ENCODE data around the gene PSME2.

PSME2 gene

DNA sequence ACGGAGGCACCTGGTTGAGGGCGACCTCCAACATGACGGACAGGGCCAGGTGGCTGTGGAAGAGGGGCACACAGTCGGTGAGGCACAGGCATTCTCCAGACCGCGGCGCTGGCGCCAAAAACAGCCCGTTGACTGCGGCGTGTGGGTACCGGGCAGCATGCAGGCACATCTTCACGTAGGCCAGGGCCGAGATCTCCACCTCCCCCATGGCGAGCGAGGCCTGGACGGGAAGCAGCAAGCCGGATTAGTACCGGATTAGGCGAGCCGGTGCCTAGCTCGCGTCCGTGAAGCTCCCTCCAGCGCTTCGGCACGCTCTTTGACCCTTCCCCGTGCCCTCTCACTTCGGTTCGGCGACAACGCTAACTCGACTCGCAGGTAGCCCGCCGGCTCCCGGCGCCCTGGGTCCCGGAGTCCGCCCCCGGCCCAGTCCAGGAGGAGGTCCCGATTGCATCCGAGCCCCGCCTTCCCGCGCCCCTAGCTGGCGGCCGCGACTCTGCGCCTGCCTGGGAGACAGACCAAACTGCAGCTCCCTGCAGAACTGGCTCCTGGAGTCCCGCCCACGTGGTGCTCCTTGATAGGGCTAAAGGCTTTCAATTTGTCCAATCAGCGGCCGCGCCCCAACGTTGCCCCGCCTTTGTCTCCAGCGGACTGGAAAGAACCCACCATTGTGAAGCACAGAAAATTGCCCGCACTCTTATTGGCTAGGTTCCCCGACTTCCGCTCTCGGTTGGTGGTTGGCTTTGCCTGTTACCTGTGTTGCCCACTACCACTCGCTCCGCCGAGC, 5.1 kb downstream of the PSME2 start, which contains the start of gene EMC9:
TSS of gene EMC9 (minus strand) at position 495 of the 784 bp plus-strand sequence. CDS start at position 208, 287 bp downstream.
- Histone ChIP-seq H3K4me1 (peaks cover 22% of the 10 kb centered on the region), H3K36me3 (replicated peaks) (peaks cover 42% of the 10 kb centered on the region), H3K27me3 (ENCODE audit: low read depth) (no peaks in the 10 kb centered on the region), H3K4me3 (peak within 1 kb of the TSS; percentile 77), H3K9me3 (no peaks in the 10 kb centered on the region)
- in situ Hi-C loops (cut with MboI; ENCODE audit: low sequenced_read_pairs), result no loop called here
- peak; percentile 100 for DNase-seq (ENCODE audit: low spot score in 2 of 2)

- peaks cover 37% of the 10 kb centered on the region for H3K36me3 ChIP-seq (replicated peaks)
- in situ Hi-C loops (cut with MboI; ENCODE audit: low sequenced_read_pairs), result no loop called here
- H3K4me3 ChIP-seq, result peak overlapping the region; percentile 77
- H3K4me1 ChIP-seq, result peaks cover 21% of the 10 kb centered on the region
- H3K27me3 ChIP-seq (ENCODE audit: low read depth), result no peaks in the 10 kb centered on the region
- H3K9me3 ChIP-seq, result no peaks in the 10 kb centered on the region
- DNase-seq (ENCODE audit: low spot score in 2 of 2), result peak in 1 of 2 experiments; percentile 52
Measured at GRCh38 chr14:24139272-24139934, 7.0 kb downstream of the PSME2 start.

DNA sequence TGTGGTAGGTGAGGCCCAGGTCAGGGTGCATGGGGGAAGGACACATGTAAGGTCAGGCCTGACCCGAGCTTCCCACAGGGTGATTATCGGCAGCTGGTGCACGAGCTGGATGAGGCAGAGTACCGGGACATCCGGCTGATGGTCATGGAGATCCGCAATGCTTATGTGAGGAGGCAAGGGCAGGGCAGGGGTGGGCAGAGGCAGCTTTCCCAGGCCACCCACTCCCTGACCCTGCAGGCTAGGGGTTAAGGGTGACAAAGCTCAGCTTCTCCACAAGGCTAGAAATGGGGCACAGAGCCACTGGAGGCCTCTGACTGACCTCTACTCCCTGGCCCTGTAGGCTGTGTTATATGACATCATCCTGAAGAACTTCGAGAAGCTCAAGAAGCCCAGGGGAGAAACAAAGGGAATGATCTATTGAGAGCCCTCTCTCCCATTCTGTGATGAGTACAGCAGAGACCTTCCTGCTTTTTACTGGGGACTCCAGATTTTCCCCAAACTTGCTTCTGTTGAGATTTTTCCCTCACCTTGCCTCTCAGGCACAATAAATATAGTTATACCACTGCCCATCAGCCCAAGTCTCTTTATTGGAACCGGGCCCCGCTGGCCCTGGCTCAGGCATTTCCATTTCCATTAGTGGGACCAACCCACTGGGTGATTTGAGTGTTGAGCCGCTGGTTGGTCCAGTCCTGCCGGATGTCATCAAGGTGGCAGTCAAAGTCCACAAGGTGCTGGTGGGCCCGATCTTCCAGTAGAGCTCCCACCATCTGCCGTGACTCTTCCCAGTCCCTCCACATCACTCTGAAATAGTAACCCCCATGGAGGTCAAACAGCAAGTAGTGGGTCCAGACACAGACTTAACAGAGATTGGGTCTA, 7.8 kb downstream of the PSME2 start:
- no peak for DNase-seq (ENCODE audit: low spot score in 2 of 2)
- Histone ChIP-seq H3K4me3 (no peak overlapping the region), H3K27me3 (ENCODE audit: low read depth) (no peaks in the 10 kb centered on the region), H3K4me1 (peaks cover 21% of the 10 kb centered on the region), H3K9me3 (no peaks in the 10 kb centered on the region), H3K36me3 (replicated peaks) (peaks cover 30% of the 10 kb centered on the region)
- in situ Hi-C loops (cut with MboI; ENCODE audit: low sequenced_read_pairs), result no loop called here

- no peak for DNase-seq (ENCODE audit: low spot score in 2 of 2)
- H3K9me3 ChIP-seq, result no peaks in the 10 kb centered on the region
- H3K36me3 ChIP-seq (replicated peaks), result peaks cover 30% of the 10 kb centered on the region
- H3K4me3 ChIP-seq, result no peak overlapping the region; the same call in 1 of the 2 replicates
- H3K4me1 ChIP-seq, result peaks cover 21% of the 10 kb centered on the region
- no peaks in the 10 kb centered on the region for H3K27me3 ChIP-seq (ENCODE audit: low read depth)
- in situ Hi-C loops (cut with MboI; ENCODE audit: low sequenced_read_pairs), result no loop called here
Measured at GRCh38 chr14:24137529-24138395, 8.6 kb downstream of the PSME2 start.

GRCh38 chr14:24136684-24137528, 9.5 kb downstream of the PSME2 start:
- DNase-seq (ENCODE audit: low spot score in 2 of 2), result no peak
- Histone ChIP-seq H3K27me3 (ENCODE audit: low read depth) (no peaks in the 10 kb centered on the region), H3K36me3 (replicated peaks) (peaks cover 30% of the 10 kb centered on the region), H3K4me1 (peaks cover 21% of the 10 kb centered on the region), H3K4me3 (peak overlapping the region; percentile 82), H3K9me3 (no peaks in the 10 kb centered on the region)
- in situ Hi-C loops (cut with MboI; ENCODE audit: low sequenced_read_pairs), result no loop called here

DNA sequence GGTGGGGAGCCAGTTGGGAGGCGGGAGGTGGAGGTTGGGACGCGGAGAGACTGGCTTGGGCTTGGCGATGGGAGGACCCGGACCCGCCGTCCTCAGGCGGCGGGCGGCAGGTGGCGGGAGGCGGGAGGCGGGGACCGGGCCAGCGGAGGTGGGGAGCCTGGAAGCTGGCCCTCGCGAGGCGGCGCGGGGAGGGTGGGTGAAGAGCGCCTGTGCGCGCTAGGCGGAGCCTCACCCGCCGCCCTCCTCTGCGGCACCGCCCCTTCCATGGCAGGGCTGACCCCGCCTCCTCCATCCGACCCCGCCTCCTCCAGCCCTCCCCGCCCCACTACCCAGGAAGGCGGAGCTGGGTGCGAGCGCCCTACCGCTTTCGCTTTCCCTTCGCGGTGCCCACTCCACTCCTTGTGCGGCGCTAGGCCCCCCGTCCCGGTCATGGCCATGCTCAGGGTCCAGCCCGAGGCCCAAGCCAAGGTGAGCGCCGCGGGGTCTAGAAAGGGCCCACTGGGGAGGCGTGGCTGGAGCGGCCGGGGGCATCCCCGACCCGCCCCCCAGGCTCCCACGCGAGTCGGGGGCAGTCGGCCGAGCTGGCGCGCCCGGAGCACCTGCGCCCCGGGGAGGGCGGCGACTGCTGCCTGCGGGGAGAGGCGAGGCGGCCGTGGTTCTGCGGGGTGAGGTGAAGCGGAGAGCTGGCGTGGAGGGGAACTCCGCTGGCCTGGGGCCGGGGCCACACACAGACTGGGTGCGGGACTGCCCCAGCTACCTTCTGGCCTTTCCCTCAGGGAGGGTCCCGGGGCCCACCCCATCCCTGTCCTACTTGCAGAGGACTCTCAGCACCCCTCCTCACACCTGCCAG, 10.4 kb downstream of the PSME2 start, which contains the start of gene PSME1:
TSS of gene PSME1 (plus strand) at position 361 of the 850 bp plus-strand sequence. CDS start at position 430, 69 bp downstream.
- Histone ChIP-seq H3K36me3 (replicated peaks) (peaks cover 30% of the 10 kb centered on the region), H3K27me3 (ENCODE audit: low read depth) (no peaks in the 10 kb centered on the region), H3K9me3 (no peaks in the 10 kb centered on the region), H3K4me3 (peak within 1 kb of the TSS; percentile 82), H3K4me1 (peaks cover 21% of the 10 kb centered on the region)
- in situ Hi-C loops (cut with MboI; ENCODE audit: low sequenced_read_pairs), result no loop called here
- peak; percentile 81 to 95 for DNase-seq (ENCODE audit: low spot score in 2 of 2)

- Histone ChIP-seq H3K27me3 (ENCODE audit: low read depth) (no peaks in the 10 kb centered on the region), H3K4me3 (peak overlapping the region; percentile 82), H3K9me3 (no peaks in the 10 kb centered on the region), H3K4me1 (peaks cover 21% of the 10 kb centered on the region), H3K36me3 (replicated peaks) (peaks cover 30% of the 10 kb centered on the region)
- in situ Hi-C loops (cut with MboI; ENCODE audit: low sequenced_read_pairs), result no loop called here
- DNase-seq (ENCODE audit: low spot score in 2 of 2), result no peak
Measured at GRCh38 chr14:24135584-24135833, 10.9 kb downstream of the PSME2 start.

DNA sequence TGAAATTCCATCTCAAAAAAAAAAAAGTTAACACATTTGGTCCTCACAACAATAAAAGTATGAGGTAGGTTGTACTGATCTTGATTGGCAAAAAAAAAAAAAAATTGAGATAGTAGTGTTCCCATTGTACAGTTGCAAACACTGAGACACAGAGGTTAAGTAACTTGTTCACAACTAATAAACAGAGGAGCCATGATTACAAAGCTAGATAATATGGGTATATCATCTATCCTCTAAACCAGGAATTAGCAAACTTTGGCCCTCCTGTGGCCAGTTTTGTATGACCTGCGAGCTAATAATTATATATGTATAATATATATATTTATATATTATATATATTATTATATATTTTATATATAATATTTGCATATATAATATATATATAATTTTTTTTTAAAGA, 12.7 kb downstream of the PSME2 start:
- no peaks in the 10 kb centered on the region for H3K27me3 ChIP-seq (ENCODE audit: low read depth)
- H3K36me3 ChIP-seq (replicated peaks), result peaks cover 17% of the 10 kb centered on the region
- H3K4me1 ChIP-seq, result peaks cover 13% of the 10 kb centered on the region
- in situ Hi-C loops (cut with MboI; ENCODE audit: low sequenced_read_pairs), result no loop called here
- DNase-seq (ENCODE audit: low spot score in 2 of 2), result no peak
- no peak overlapping the region for H3K4me3 ChIP-seq
- no peaks in the 10 kb centered on the region for H3K9me3 ChIP-seq

DNA sequence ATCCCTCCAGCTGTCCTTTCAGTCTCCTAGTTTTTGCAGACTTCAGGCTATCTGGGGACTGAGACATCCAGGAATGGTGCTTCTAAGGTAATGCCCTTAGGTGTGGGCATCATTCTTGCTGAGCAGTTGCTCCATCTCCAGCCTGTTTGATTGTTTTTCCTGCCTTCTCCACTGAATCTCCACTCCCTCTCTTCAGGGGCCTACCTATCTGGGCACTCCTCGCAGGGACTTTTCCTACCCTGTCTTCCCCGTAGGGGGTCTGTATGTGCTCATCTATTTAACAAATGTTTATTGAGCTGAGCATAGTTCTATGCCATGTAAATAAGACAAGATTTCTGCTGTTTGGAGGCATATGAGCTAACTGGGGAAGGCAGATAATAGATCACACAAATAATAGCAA, 13.4 kb downstream of the PSME2 start:
- in situ Hi-C loops (cut with MboI; ENCODE audit: low sequenced_read_pairs), result no loop called here
- Histone ChIP-seq H3K27me3 (ENCODE audit: low read depth) (no peaks in the 10 kb centered on the region), H3K9me3 (no peaks in the 10 kb centered on the region), H3K4me1 (peaks cover 13% of the 10 kb centered on the region), H3K4me3 (no peak overlapping the region), H3K36me3 (replicated peaks) (peaks cover 9% of the 10 kb centered on the region)
- DNase-seq (ENCODE audit: low spot score in 2 of 2), result no peak

GRCh38 chr14:24132061-24132685, 14.2 kb downstream of the PSME2 start:
- Histone ChIP-seq H3K27me3 (ENCODE audit: low read depth) (no peaks in the 10 kb centered on the region), H3K36me3 (replicated peaks) (peaks cover 3% of the 10 kb centered on the region; the same call in 1 of the 2 replicates), H3K4me3 (no peak overlapping the region), H3K9me3 (no peaks in the 10 kb centered on the region), H3K4me1 (peaks cover 11% of the 10 kb centered on the region)
- in situ Hi-C loops (cut with MboI; ENCODE audit: low sequenced_read_pairs), result no loop called here
- no peak for DNase-seq (ENCODE audit: low spot score in 2 of 2)

DNA sequence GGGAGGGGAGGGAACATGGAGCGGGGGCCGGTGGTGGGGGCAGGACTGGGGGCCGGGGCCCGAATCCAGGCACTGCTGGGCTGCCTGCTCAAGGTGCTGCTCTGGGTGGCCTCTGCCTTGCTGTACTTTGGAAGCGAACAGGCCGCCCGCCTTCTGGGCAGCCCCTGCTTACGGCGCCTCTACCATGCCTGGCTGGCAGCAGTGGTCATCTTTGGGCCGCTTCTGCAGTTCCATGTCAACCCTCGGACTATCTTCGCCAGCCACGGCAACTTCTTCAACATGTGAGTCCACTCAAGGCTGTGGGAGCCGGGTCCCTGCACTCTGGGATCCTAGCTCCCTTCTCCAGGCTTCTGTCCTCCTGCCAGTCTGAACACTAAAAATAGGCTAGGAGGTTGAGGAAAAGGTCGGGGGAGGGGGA, 14.9 kb downstream of the PSME2 start:
- H3K9me3 ChIP-seq, result no peaks in the 10 kb centered on the region
- in situ Hi-C loops (cut with MboI; ENCODE audit: low sequenced_read_pairs), result no loop called here
- no peaks in the 10 kb centered on the region for H3K36me3 ChIP-seq (replicated peaks)
- DNase-seq (ENCODE audit: low spot score in 2 of 2), result no peak
- H3K4me3 ChIP-seq, result no peak overlapping the region
- peaks cover 5% of the 10 kb centered on the region for H3K4me1 ChIP-seq
- H3K27me3 ChIP-seq (ENCODE audit: low read depth), result no peaks in the 10 kb centered on the region

Measured in HAP-1 (cell line).